GM18507 (cell line): ENCODE results near the gene DPP9.
"Not testable (repeated sequence)": the region's sequence is repeated elsewhere in the genome, so short reads cannot be mapped to it uniquely, and the experiment has no call there.

ENCODE experiments used
- DNase-seq: peaks from one replicate; pipeline ENCODE4 v3.0.0; 2011; ENCODE audit warnings: low read depth; ENCODE audit not compliant: insufficient read length; ENCODE audit errors: extremely low spot score
- FAIRE-seq: peaks from 2 replicates; lab custom pipeline; 2011; peaks lifted over from hg19 to GRCh38; lab: Jason Lieb, UNC

The DPP9 gene

DNA sequence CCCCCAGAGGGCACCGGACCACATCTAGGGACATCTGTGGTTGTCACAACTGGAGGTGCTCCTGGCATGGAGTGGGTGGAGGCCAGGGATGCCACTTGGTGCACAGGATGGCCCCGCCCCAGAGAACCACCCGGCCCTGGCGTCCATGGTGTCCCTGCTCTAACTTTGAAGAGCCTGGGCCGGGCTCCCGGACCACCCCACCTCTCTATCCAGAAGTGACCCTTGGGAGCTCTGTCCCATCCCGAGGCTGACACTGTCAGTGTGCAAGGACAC is 30.6 kb downstream of the DPP9 start:
- FAIRE-seq (no peak), DNase-seq (no peak)

DNA sequence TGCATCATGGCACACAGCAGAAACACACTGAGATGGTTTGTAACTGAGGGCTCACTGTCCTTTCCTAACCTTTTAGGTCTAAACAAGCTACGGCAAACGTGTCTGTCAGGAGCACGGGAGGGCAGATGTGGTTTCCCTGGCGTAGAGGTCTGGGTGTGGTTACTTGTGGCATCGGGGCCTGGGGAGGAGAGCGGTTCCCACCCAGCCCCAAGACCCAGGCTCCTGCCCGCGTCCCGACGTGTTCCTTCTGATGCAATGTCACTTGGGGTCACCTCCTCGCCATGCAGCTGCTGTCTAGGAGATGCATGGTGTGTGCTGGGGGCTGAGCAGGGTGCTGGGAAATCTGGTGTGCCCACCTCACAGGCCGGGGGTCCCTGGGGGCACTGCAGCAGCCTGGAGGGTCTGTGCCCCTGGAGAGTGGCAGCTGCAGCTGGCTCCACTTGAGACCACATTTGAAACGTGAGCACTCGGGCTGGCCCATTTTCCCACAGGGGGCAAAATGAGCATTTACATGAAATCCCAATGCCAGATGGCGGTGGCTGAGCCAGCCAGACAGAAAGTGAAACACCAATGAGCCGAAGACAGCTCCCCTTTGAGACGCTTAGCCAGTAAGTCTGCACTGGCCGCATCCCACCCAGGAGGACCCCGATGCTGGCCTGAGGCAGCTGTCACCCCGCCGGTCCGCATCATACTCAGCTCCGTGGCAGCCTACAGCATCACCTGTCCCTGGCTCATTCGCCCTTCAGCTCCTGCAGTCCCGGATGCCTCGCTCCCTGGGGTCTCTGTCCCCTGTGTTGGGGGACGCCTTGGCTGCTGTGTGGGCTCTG is 31.2 kb downstream of the DPP9 start:
- no peak for FAIRE-seq
- no peak for DNase-seq

DNA sequence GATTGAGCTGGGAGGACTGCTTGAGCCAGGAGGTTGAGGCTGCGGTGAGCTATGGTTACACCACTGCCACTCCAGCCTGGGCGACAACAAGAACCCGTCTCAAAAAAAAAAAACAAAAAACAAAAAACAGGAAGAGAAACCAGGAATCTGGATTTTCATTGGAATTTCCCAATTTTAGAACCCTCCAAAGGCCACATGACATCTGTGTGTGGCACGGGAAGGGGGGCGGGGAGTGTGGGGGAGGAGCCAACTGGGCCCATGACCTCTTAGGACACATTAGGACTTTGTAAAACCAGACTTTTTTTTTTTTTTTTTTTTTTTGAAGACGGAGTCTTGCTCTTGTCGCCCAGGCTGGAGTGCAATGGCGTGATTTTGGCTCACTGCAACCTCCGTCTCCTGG is 32.3 kb downstream of the DPP9 start:
- FAIRE-seq (no peak), DNase-seq (no peak)

DNA sequence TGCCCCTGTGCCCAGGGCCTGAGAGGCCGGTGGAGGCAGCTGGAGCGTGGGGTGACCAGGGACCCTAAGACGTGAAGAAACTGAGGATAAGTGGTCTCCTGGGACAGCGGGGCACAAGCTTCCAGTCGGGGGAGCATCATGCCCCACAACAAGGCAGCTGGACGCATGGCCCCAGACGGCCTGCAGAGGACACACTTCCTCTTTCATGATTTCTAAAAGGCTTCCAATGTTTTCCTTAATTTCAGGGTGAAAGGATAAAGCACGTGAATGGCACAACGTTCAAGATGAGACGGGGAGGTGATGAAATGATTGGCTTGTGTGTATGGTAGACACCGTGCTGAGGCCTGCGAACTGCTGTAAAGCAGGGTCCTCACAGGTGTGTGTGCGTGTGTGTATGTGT is 33.3 kb downstream of the DPP9 start:
- no peak for FAIRE-seq

DNA sequence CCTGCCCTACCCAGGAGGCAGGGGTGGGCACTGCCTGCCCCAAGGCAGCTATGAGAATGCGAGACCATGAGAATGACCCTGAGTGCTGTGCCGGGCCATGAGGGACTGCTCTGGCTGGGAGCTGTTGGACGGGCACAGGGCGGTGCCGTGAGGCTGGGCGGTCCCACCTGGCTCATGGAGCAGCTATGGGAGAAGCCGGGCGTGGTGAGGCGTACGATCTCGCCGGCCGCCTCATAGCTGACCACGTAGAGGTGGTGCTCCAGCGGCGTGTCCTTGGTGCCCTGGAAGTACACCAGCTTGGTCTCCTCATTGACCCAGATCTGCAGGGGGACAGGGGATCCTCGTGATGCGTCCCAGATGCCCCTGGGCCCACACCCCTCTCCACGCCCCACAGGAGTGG is 34.2 kb downstream of the DPP9 start:
- DNase-seq = no peak
- no peak for FAIRE-seq

More for the DNA sequence above, 33.3 kb downstream of the DPP9 start:
- DNase-seq = no peak

DNA sequence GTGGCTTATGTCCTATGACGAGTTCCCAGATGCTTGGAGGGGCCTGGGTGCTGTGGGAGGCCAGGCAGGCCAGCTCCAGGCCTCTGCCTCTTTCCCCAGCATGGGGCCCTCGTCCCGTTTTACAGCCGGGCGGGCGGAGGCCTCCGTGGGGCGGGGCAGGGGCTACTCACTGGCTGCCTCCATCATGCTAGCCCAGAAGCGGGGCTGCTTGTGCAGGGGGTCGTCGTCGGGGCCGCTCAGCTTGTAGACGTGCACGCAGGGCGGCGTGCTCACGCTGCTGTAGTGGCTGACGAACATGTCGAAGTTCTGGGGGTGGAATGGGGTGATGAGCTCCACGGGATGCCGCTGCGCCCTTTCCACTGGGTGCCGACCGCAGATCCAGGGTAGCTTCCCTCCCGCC is 35.1 kb downstream of the DPP9 start:
- FAIRE-seq (no peak), DNase-seq (no peak)

DNA sequence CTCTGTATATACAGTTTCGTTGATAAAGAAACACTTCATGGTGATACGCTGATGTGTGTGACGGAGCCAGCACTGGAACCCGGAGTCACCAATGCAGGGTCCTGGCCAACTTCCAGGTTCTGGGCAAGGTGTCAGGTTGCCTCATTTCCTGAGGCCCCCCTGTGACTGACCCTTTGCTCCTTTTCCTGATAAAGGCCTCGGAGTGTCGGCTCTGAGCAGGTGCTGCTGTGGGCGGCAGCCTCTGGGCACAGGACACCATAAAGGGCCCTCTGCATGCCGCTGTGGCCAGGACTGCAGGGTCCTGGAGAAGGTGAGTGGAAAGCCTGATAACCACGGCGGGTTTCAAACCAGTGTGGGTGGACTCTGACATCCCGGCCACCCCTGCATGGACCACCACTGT is 36.2 kb downstream of the DPP9 start:
- DNase-seq (no peak), FAIRE-seq (no peak)

DNA sequence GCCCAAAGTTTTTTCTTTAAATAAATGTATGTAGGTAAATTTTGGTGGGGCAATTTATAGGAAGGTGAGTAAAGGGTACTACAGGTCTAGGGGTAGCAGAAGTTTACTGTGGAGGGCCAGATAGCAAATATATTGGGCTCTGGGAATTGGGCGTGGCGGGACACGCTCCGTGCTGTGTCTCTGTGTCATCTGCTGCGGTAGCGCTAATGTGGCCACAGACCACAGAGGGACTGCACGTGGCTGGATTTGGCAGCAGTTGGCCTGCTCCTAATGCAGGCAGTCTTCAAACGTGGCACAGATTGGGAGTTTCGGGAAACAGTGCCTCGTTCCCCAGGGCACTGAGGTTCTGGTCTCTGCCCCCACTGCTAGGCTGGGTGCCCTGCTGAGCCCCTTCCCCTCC is 36.9 kb downstream of the DPP9 start:
- DNase-seq = no peak
- FAIRE-seq = no peak

DNA sequence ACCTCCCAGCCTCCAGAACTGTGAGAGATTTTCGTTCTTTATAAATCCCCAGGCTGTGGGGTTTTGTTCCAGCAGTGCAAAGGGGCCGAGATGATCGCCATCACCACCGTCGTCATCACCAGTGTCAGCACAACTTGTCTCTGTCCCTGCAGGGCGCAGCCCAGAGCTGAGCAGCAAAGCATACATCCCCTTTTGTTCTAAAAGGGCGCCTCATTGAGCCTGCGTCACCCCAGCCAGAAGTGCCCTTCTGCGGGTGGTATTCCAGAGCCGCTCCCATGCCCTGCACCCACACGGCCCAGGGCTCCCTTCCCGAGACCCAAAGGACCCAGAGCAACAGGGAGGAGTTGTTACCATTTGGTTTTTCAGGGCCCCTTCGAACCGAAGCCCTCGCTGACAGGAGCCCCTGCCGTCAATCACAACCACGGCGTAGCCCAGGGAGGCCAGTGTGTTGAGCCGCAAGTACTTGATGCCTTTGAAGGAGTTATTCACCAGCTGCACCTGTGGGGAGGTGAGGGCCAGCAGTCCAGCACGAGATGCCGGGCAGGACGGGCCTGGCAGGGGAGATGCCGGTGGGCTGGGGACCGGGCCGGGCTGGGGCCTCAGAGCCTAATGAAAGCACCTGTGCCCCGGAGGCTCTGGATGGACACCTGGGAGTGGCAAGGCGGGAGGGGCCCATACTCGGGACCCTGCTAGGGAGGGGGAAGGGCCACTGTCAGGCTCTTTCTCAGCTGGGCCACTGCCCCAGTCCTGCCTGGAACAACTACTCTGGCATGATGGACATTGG is 39.1 kb downstream of the DPP9 start:
- no peak for FAIRE-seq
- no peak for DNase-seq

DNA sequence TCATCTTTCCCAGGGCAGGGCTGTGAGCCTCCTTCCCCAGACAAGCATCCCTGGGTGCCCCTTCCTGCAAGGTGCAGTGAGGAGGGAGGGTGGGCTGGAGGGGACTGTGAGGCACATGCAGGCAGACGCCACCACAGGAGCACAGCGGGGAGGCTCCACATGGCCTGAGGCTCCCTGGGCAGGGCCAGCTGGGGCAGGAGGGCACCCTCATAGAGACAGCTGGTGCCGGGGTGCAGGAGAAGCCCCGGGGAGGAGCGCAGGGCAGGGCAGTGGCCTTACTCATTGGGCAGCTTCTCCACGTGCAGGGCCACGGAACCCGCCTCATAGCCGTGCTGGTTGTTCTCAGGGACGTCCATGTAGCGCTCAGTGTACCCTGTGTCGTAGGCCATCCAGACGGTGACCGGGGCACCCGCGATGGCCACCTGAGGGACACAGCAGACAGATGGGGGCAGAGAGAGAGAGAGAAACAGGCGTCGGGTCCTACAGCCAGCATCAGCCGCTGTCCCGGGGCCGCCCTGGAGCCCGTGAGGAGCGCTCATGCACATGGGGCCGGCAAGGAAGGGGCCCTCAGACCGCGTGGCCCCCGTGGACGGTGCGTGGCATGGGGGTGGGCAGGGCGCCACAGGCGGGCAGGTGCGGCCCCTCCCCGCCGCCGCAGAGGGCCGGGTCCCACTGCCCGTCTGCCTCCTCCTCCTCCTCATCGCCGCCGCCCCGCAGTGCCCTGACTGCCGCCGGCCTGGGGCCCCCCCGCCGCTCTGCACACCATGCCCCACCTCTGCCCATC is 41.0 kb downstream of the DPP9 start:
- no peak for FAIRE-seq
- no peak for DNase-seq

DNA sequence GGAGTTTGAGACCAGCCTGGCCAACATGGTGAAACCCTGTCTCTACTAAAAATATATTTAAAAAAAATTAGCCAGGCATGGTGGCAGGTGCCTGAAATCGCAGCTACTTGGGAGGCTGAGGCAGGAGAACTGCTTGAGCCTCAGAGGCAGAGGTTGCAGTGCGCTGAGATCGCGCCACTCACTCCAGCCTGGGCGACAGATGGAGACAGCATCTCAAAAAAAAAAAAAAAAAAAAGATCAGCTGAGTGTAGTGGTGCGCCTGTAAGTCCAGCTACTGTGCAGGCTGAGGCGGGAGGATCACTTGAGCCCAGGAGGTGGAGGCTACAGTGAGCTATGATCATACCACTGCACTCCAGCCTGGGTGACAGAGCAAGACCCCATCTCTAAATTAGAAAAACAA is 43.6 kb downstream of the DPP9 start:
- not testable (repeated sequence) for DNase-seq, FAIRE-seq

DNA sequence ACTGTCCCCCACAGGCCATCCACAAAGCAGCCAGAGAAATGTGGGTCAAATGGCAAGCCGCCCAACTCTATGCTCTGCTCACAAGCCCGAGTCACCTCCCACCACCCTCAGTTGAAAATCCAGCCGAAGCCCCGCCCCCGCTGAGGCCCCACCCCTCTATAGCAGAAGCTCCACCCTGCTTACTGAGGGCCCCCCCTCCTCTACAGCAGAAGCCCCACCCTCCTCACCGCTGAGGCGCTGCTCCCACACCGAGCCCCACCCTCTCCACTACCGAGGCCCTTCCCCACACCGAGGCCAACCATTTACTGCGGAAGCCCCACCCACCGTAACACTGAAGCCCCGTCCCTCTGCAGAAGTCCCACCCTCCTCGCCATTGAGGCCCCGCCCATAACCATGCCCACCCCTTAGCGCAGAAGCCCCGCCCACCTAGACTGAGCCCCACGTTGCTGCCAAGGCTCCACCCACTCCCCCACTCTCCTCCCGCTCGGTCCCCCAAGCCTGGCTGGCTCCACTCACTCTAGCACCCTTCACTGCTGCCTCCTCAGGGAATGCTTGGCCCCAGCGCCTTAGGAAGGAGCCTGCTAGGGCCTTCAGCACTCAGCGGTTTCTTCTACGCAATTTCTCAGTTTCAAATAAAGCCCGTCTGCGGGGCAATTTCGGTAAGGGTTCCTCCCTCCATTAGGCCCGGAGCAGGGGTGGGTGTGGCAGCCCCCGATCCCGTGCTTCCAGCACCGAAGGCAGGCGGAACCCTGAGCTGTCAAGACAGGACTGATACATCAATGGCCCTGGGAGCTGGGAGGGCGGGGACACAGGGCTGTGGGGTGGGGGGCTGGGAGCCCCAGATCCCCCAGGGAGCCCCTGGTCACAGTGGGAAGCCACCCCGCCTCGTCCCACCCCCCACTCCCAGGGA is 44.5 kb downstream of the DPP9 start:
- DNase-seq (no peak), FAIRE-seq (no peak)

DNA sequence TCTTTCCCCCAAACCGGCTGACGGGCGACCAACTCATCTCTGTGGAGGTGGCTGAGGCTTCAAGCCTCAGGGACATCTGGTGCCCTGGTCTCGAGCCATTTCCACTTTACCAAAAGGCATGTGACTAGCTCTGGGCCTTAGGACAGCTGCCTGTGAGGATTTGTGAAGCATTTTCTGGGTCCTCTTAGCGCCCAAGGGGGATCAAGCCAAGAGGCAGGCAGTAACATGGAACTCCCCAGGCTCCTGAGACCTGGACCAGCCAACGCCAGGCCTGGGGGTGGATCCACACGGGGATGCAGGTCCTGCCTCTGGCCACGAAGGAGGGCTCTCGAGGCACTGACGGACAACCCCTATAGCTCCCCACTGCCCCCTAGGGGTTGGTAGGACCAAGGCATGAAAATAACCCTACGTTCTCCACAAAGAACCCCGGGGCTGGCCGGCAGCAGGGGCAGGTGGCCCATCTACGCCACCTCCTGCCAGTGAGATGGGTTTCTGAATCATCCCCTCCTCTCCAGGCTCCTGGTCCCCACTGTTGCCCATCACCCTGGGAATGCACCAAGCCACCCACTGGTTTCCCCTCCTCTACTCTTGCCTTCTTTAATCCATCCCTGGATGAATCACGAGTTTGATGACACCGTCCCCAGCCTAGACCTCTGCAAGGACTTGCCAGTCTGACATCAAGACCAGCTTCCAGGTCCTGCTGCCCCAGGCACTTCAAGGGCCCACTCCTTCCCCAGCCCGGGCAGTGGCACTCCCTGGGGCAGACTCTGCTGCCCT is 46.5 kb downstream of the DPP9 start:
- DNase-seq (no peak), FAIRE-seq (no peak)

DNA sequence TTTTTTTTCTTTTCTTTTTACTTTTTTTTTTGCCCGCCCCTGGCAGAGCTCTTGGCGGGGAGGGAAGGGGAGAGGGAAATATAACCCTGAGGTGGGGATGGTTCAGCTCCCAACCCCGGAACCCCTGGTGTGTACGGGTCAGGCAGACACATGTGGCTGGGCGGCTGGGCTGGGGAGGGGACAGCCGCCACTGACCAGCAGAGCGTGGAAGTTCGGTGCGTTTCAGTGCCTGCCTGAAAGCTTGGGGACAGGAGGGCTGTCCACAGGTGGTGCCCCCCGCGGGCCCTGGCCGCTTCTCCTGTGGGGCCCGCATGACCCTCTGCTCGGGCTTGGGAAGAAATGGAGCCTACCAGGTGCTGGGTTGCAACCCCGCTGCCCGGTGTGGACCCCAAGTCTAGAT is 48.3 kb downstream of the DPP9 start:
- FAIRE-seq (no peak), DNase-seq (no peak)

DNA sequence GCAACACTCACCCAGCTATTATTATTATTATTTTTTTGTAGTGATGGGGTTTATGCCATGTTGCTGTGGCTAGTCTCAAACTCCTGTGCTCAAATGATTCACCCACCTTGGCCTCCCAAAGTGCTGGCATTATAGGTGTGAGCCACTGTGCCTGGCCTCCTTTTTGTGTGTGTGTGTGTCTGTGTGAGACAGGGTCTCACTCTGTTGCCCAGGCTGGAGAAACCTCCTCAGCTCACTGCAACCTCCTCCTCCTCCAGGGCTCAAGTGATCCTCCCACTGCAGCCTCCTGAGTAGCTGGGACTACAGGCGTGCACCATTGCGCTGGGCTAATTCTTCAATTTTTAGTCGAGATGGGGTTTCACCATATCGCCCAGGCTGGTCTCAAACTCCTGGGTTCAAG is 49.9 kb downstream of the DPP9 start:
- DNase-seq = no peak
- no peak for FAIRE-seq

DNA sequence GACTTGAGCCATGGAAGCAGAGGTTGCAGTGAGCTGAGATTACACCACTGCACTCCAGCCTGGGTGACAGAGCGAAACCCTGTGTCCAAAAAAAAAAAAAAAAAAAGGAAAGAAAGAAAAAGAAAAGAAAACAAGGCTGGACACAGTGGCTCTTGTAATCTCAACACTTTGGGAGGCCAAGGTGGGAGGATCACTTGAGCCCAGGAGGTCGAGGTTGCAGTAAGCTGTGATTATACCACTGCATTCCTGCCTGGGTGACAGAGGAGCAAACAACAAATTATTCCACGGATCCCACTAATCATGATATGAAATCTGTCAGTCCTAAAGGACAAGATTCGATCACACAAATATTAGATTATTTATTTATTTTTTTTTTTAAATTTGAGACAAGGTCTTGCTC is 50.4 kb downstream of the DPP9 start:
- DNase-seq (no peak), FAIRE-seq (no peak)

DNA sequence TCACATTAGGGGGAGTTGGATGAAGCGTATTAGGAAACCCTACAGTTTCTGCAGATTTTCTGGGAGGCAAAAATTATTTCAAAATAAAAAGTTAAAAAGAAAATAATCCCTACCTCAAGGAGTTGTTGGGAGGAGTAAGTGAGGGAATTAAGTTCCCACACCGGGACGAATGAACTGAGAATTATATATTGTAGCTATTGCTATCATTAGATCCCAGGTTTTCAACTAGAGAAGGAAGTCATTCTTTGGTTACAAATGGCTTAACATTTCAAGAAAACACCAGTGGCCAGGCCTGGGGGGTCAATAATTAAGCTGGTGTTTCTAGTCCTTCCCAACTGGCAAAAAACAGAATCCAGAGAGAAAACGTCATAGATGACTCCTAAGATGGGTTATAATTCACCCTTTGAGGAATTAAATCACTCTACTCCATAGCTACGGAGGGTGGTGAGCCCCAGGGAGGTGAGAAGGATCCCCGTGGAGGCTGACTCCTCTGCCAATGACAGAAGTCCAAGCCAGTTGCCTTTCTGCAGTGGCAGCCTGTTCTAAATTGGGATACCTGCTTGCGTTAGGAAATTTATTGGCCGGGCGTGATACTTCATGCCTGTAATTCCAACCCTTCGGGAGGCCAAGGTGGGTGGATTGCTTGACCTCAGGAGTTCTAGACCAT is 52.3 kb downstream of the DPP9 start:
- no peak for DNase-seq
- FAIRE-seq = no peak

DNA sequence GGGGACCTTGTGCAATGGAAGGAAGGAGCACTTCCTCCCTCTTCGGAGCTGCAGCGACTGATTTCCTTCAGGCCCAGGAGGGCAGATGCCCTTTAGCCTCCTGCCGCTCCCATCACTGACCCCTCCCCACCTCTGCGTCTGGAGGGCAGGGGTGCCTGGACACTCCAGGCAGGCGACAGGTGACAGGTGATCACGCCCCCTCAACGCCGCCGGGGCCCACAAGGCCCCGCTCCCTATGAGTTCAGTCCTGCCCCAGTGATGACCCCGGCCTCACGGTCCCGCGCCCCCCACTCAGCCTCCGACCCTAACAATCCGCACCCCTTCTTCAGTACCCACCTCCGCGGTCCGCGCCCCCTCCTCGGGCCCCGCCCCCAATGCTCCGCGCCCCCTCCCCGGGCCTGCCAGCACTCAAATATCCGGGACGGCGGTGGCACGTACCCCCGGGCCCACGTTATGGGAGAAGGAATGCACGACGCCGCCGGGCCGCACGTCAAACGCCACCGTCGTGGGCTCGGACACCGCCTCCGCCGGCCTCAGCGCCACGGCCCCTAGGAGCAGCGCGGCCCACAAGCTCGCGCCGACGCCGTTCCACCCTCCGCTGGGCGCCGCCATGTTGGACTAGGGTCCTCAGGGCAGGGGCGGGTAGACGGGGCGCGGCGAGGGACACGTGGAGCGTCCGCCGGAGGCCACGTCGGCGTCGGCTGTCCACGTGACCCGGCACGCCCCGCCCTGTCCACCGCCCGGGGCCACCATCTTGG is 53.7 kb downstream of the DPP9 start, which contains the start of gene MYDGF:
MYDGF (minus strand) TSS at position 620 of the 758 bp plus-strand sequence; CDS start at position 612, 8 bp downstream.
- FAIRE-seq (peak; percentile 84), DNase-seq (peak; percentile 99)
